Smooth muscle cell (in vitro differentiated cells): ENCODE measurements around the gene SORCS1. TPM values are rescaled to one million over a fixed set of nuclear protein-coding genes. Genes with fewer than 3 reads are reported as not detected.

Experiments
- DNase-seq: peaks from one replicate; lab custom pipeline; 2025; ENCODE audit not compliant: unreplicated experiment; lab: John Stamatoyannopoulos, UW
- H2AFZ ChIP-seq: fragments of 200-600 bp; sonication (generic); 2 replicates; pipeline ENCODE4 v1.6.0; 2016; ENCODE audit warnings: antibody characterized with exemption, low read depth, mild to moderate bottlenecking
- H3F3A ChIP-seq: fragments of 200-600 bp; sonication (generic); 2 replicates; pipeline ENCODE4 v1.6.0; 2017; ENCODE audit warnings: antibody characterized with exemption, low read depth
- H3K27ac ChIP-seq: fragments of 200-600 bp; sonication (generic); 2 replicates; pipeline ENCODE4 v1.5.1; 2016; ENCODE audit warnings: low read depth, mild to moderate bottlenecking
- H3K27me3 ChIP-seq: fragments of 200-600 bp; sonication (generic); 2 replicates; pipeline ENCODE4 v1.6.1; 2016; ENCODE audit warnings: low read depth, mild to moderate bottlenecking
- H3K36me3 ChIP-seq: fragments of 200-600 bp; sonication (generic); 2 replicates; pipeline ENCODE4 v1.5.1; 2016; ENCODE audit warnings: low read depth
- H3K4me1 ChIP-seq: fragments of 200-600 bp; sonication (generic); 2 replicates; pipeline ENCODE4 v1.5.1; 2016; ENCODE audit warnings: low read depth
- H3K4me2 ChIP-seq: fragments of 200-600 bp; sonication (generic); 2 replicates; pipeline ENCODE4 v1.6.0; 2016; ENCODE audit warnings: mild to moderate bottlenecking
- H3K4me3 ChIP-seq: fragments of 200-600 bp; sonication (generic); 2 replicates; pipeline ENCODE4 v1.5.1; 2016; ENCODE audit warnings: mild to moderate bottlenecking
- H3K79me2 ChIP-seq: fragments of 200-600 bp; sonication (generic); 2 replicates; pipeline ENCODE4 v1.6.0; 2016; ENCODE audit warnings: low read depth, mild to moderate bottlenecking
- H3K9ac ChIP-seq: fragments of 200-600 bp; sonication (generic); 2 replicates; pipeline ENCODE4 v1.6.0; 2016; ENCODE audit warnings: low read depth
- H3K9me3 ChIP-seq: fragments of 200-600 bp; sonication (generic); replicated peaks from 2 replicates; pipeline ENCODE4 v1.5.1; 2016; ENCODE audit warnings: low read depth
- H4K20me1 ChIP-seq: fragments of 200-600 bp; sonication (generic); 2 replicates; pipeline ENCODE4 v1.6.0; 2016; ENCODE audit warnings: low read depth
- CTCF ChIP-seq: fragments of 200-600 bp; sonication (generic); IDR thresholded peaks from 2 replicates; pipeline ENCODE4 v1.5.1; 2017; ENCODE audit warnings: borderline replicate concordance, mild to moderate bottlenecking, antibody characterized with exemption; ENCODE audit not compliant: insufficient read depth, poor library complexity, severe bottlenecking
- WGBS: methylation state at CpG from one replicate; pipeline ENCODE4 v1.1.7; 2016; ENCODE audit warnings: low lambda C conversion rate; 5-methylcytosine and 5-hydroxymethylcytosine counted together
- polyA plus RNA-seq: library from polyadenylated mRNA; unstranded; fragments of >200 nt; fragmentation: Nextera tagmentation; extraction: Ambion mirVana; gene quantifications from 2 replicates; pipeline ENCODE4 v1.2.1, GENCODE V29; 2016
- total RNA-seq: library from RNA; depleted of rRNA; stranded (reverse); fragments of >200 nt; gene quantifications from 2 replicates; pipeline ENCODE4 v1.2.3, GENCODE V29; 2014

The SORCS1 gene
- total and polyA plus RNA-seq, 2 experiments from 2014 or later: 0.67 TPM; not detected in 1

GRCh38 chr10:106952033-106952432 lies 212.5 kb downstream of the SORCS1 start:
- no peaks in the 10 kb centered on the region for H3K36me3 ChIP-seq
- no peak for DNase-seq
- H3K9me3 ChIP-seq: no peaks in the 10 kb centered on the region
- no peak for TF ChIP-seq CTCF
- no peaks in the 10 kb centered on the region for H4K20me1 ChIP-seq
- H3F3A ChIP-seq: no peaks in the 10 kb centered on the region
- H3K9ac ChIP-seq: no peak overlapping the region
- no peak overlapping the region for H2AFZ ChIP-seq
- H3K27ac ChIP-seq: no peak overlapping the region
- 96% methylated on average over 1 of the region's 1 CpG for WGBS
- no peaks in the 10 kb centered on the region for H3K79me2 ChIP-seq
- H3K27me3 ChIP-seq: no peaks in the 10 kb centered on the region
- H3K4me2 ChIP-seq: no peak overlapping the region
- no peaks in the 10 kb centered on the region for H3K4me1 ChIP-seq
- H3K4me3 ChIP-seq: no peak overlapping the region

- no peaks in the 10 kb centered on the region for H3K36me3 ChIP-seq
- WGBS: 94% methylated on average over 5 of the region's 5 CpGs
- H4K20me1 ChIP-seq: no peaks in the 10 kb centered on the region
- H3K79me2 ChIP-seq: no peaks in the 10 kb centered on the region
- H3F3A ChIP-seq: no peaks in the 10 kb centered on the region
- no peak overlapping the region for H3K27ac ChIP-seq
- H2AFZ ChIP-seq: no peak overlapping the region
- TF ChIP-seq CTCF: no peak
- no peak for DNase-seq
- H3K9me3 ChIP-seq: no peaks in the 10 kb centered on the region
- no peak overlapping the region for H3K9ac ChIP-seq
- no peak overlapping the region for H3K4me2 ChIP-seq
- no peaks in the 10 kb centered on the region for H3K4me1 ChIP-seq
- H3K27me3 ChIP-seq: no peaks in the 10 kb centered on the region
- H3K4me3 ChIP-seq: no peak overlapping the region
Measured at GRCh38 chr10:106949680-106950478, 214.6 kb downstream of the SORCS1 start.

- Histone ChIP-seq H3K9me3 (no peaks in the 10 kb centered on the region), H3K27me3 (no peaks in the 10 kb centered on the region), H2AFZ (no peak overlapping the region), H3K4me1 (no peaks in the 10 kb centered on the region), H3K4me2 (no peak overlapping the region), H3K27ac (no peak overlapping the region), H3K79me2 (no peaks in the 10 kb centered on the region), H3K36me3 (no peaks in the 10 kb centered on the region), H3K4me3 (no peak overlapping the region), H4K20me1 (no peaks in the 10 kb centered on the region), H3F3A (no peaks in the 10 kb centered on the region), H3K9ac (no peak overlapping the region)
- TF ChIP-seq CTCF: no peak
- DNase-seq: no peak
- WGBS: 100% methylated on average over 3 of the region's 3 CpGs
Measured at GRCh38 chr10:106947643-106948042, 216.9 kb downstream of the SORCS1 start.
